Astrocyte of the spinal cord (primary cell): ENCODE data around the gene F10.

ENCODE experiments used
- DNase-seq: peaks from one replicate; pipeline ENCODE4 v3.0.0; 2011; ENCODE audit warnings: low read depth, low spot score
- H3K4me3 ChIP-seq: 2 replicates; pipeline ENCODE4 v1.5.1; 2011; ENCODE audit warnings: low read depth, mild to moderate bottlenecking, low read length, moderate library complexity
- CTCF ChIP-seq: IDR thresholded peaks from 2 replicates; pipeline ENCODE4 v1.5.1; 2012; ENCODE audit warnings: low read depth, mild to moderate bottlenecking, low read length, inconsistent platforms
- in situ Hi-C: cut with HindIII; loops from 2 replicates; pipeline ENCODE4 v1.10.0; 2017; ENCODE audit warnings: low sequenced_read_pairs

The F10 gene

GRCh38 chr13:113190181-113190580, 67.6 kb downstream of the F10 start:
- no peak for TF ChIP-seq CTCF
- in situ Hi-C loops = no loop called here
- no peak overlapping the region for H3K4me3 ChIP-seq
- no peak for DNase-seq

DNA sequence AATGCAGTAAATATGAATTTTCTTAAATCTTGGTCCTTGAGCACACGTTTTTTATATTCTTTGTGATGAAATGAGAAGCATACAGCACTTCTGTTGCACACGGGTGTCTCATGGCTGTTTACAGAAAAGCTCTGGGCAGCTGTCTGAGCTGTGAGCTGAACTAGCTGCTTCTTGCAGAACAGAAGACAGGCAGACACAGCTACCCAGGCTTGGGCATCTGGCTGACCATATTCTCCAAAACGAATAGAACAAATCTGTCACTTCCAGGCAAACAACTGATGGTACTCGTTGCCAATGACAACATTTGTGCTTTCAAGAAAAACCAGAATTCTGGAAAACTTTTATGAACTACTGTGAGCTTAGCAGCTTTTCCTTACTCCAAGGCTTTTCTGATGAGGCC, 69.7 kb downstream of the F10 start:
- TF ChIP-seq CTCF = no peak
- H3K4me3 ChIP-seq = no peak overlapping the region
- in situ Hi-C loops = no loop called here
- DNase-seq = no peak

DNA sequence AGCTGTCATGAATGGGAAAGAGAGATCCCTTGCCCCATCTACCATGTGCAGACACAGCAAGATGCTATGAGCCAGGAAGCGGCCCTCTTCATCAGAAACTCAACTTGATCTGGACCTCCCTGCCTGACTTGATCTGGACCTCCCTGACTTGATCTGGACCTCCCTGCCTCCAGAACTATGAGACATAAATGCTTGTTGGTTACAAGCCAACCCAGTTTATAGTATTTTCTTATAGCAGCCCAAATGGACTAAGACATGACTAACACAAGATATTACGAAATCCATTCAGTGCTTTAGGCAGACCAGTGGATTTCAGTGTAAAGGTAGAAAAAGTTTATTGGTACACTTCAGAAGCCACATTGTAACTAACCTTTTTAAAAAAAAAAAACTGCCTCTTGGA, 70.3 kb downstream of the F10 start:
- no peak overlapping the region for H3K4me3 ChIP-seq
- in situ Hi-C loops = no loop called here
- TF ChIP-seq CTCF = no peak
- DNase-seq = peak; percentile 35

DNA sequence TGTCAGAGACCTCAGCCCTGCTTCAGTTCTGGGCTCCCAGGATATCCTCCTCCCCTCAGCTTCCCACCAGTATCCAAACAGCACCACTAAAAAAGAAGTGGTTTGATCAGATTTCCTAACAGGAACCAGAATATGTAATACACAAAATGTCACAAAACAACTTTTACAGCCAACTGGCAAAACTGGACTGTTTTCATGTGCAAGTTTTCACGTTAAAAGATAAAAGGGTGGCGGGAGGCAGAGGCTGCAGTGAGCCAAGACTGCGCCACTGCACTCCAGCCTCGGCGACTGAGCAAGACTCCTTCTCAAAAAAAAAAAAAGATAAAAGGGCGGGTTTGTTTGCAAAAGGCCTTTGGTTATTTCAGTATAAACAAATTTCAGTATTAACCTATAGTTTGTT, 72.8 kb downstream of the F10 start:
- no peak for DNase-seq
- in situ Hi-C loops = no loop called here
- no peak overlapping the region for H3K4me3 ChIP-seq
- TF ChIP-seq CTCF = no peak

DNA sequence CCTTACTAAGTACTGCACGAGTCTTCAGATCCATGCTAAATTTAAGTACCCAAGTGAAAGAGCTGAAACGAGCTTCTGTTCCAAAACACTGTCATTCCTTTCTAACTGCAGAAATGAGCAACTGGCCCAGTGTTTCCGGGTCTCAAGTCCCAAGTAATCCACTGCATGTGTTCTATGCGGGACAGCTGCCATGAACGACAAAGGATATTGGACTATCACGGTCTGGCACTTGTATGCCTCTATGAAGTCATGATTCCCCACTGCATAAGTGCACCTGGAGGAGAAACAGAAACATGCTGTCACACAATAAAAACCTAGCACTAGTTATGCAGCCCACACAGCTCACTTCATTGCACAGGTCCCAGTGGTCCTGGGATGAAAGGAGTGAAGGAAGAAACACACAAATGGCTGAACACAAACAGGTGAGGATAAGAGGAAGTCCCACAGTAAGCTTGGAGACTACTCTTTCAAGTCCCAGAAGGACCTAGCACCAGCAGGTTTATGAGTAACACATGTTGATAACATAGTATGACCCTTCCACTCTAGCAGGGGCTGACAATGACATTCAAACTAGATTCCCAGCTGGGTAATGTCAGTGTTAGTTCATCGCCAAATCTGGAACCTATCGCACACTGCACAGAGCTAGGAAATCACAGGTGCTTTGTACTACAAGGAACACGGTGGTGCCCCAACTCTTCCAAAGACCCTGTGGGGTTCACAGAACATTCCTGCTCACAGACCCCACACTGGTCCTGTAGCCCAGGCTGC, 74.6 kb downstream of the F10 start:
- no peak for TF ChIP-seq CTCF
- in situ Hi-C loops = no loop called here
- DNase-seq = no peak
- no peak overlapping the region for H3K4me3 ChIP-seq
